Sciatic nerve (tissue), 2 donors: ENCODE measurements around the gene RGMB. TPM values are rescaled to one million over a fixed set of nuclear protein-coding genes. Genes with fewer than 3 reads are reported as not detected.
"Not testable (repeated sequence)": the region's sequence is repeated elsewhere in the genome, so short reads cannot be mapped to it uniquely, and the experiment has no call there.

Source experiments
- ATAC-seq: fragments of 200-7000 bp; cut with Tn5 transposase; one replicate; pipeline ENCODE4 v1.9.1; 2020; ENCODE audit warnings: mild to moderate bottlenecking, moderate library complexity
- DNase-seq: peaks from one replicate; pipeline ENCODE4 v3.0.0-alpha.2; 2020; ENCODE audit warnings: low spot score
- intact Hi-C: fragments of 100-400 bp; cut with DNase I; formaldehyde crosslinking; loops from one replicate; pipeline ENCODE4 v1.14.2; 2022
- total RNA-seq: library from RNA; stranded (reverse); fragmentation: NEBNext Ultra II Directional; extraction: Animal tissue kit (Norgen Biotek cat#: 25700); gene quantifications from one replicate; pipeline ENCODE4 v1.2.1, GENCODE V29; 2021
- donor health status: DM: no; HTN: no; CAD: no.
- donor health status: DM: no; HTN: no; CAD: no.

Gene RGMB, protein sequence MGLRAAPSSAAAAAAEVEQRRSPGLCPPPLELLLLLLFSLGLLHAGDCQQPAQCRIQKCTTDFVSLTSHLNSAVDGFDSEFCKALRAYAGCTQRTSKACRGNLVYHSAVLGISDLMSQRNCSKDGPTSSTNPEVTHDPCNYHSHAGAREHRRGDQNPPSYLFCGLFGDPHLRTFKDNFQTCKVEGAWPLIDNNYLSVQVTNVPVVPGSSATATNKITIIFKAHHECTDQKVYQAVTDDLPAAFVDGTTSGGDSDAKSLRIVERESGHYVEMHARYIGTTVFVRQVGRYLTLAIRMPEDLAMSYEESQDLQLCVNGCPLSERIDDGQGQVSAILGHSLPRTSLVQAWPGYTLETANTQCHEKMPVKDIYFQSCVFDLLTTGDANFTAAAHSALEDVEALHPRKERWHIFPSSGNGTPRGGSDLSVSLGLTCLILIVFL
- total RNA-seq = 20.2 TPM

DNA sequence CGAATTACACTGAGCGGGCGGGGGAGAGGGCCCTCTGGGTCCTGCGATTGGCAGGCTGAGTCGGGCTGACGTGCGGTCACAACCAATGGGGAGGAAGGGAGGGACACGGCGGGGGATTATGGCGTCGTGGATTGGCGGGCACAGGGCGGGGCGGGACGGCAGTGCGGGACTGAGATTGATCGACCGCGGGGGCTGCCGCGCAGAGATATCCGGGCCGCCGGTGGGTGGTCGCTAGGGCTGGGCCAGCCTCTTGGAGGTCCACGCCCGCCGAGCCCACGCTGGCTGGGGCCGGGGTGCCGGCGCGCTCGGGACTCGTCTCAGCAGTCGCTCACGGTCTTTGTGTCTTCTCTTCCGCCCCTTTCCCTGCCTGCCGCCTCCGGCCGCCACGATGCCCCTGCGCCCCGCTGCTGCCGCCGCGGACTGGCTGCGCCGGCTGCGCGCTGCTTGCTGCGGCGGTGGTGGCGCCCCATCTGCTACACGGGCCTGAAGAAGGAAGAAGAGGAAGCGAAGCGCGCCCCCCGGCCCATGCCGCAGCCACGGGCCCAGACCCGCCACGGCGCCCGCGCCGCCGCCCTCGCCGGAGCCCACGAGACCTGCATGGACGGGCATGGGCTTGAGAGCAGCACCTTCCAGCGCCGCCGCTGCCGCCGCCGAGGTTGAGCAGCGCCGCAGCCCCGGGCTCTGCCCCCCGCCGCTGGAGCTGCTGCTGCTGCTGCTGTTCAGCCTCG is at the start of gene RGMB:
Gene RGMB, plus strand, starts transcription at position 200 of the 728 bp plus-strand sequence. Its CDS starts 408 bp downstream, at position 608.
- ATAC-seq = peak; percentile 97
- intact Hi-C loops = no loop called here
- DNase-seq = peak; percentile 99

DNA sequence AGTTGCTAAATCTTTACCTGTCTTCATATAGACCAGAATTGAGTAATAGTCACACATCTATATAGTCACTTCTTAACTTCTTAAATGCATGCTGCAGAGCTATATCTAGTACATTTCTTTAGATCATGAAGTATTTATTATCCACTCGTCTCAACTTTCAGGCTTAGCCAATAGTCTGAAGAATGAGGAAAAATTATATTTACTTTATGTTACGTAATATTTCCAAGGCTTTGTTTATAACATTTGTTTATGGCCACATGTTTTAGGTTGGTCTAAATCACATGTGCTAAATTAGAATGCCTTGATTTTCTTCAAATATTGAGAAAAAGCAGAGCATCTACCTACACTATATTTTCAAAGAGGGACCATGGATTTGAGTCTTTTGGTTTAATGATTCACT is 47.2 kb upstream of the RGMB start:
- ATAC-seq (no peak), DNase-seq (no peak)
- intact Hi-C loops = no loop called here

DNA sequence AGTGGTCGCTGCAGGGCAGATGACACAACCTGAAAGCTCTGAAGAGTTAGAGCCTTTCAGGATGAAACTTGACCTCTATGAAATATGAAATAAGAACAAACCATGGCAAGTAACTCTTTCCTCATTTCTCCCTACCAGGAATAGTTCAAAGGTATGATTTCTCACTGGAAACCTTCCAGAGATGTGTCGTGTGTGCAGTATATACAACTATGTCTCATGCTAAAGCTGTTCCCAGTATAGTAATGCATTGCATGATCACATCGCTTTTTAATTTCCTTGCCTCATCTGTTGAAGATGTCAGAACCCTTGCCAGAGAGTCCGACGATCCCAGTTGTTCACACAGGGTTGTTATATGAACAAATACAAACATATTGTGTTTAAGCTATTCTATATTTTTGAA is 45.8 kb upstream of the RGMB start:
- intact Hi-C loops = no loop called here
- ATAC-seq = no peak
- no peak for DNase-seq

DNA sequence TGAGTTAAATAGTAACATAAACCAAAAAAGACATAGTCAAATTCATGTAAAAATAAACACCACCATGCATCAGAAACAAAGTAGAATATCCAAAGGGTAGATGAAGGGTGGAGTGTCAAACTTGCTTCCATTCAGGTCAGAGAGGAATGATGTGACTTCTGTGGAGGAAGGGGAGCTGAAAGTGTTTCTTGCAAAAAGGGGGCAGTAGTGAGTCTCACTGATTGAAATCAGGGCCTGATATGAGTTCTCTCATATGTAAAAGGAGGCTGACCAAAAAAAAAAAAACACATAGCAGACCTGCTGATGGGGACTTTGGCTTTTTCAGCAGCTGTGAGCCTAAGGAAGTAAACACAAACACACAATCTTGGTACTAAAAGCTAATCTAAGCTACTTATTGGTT is 38.8 kb upstream of the RGMB start:
- intact Hi-C loops = no loop called here
- ATAC-seq (no peak), DNase-seq (no peak)

DNA sequence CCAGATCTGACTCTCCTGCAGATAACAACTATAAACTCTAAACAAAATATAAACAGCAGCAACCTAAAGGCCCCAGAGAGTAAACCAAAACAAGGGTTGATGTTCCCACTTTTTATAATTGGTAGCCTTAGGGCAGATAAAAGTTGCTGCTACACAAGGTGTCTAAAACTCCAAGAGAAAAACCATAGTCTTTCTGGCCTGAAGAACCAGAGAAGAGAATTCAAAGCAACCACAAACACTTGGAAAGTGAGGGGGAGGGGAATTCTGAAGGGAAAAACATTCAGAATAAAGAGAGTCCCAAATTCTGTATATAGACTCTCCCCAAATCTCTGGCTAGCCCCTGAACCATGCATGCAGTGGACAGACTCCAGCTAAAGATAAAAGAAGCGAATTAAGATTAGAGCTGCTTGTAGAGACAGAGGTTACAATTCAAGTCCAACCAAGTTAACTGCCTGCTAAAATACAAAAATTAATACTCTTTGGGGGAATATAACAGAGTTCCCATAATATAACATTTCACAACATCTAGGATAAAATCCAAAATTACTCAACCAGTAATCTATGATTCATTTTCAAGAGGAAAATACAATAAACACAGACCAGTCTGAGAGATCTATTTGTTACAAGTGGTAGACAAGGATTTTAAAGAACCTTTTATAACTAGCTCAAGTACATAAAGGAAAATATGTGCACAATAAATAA is 37.5 kb upstream of the RGMB start:
- peak; percentile 67 for ATAC-seq

DNA sequence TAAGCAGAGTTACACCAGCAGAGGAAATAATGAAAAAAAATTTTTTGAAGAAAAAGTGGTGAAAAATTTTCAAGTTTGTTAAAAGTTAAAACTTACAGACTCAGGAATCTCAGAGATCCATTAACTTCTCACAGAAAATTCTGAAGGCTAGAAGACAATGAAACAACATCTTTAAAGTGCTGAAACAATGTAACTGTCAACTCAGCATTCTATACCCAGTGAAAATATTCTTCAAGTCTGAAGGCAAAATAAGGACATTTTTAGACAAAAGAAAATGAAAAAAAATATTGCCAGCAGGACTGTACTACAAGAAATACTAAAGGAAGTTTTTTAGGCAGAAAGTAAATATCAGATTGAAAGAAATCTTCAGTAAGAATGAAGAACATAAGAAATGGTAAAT is 36.7 kb upstream of the RGMB start:
- DNase-seq = no peak
- intact Hi-C loops = no loop called here
- no peak for ATAC-seq

More for the DNA sequence above, 37.5 kb upstream of the RGMB start:
- intact Hi-C loops = no loop called here
- no peak for DNase-seq

DNA sequence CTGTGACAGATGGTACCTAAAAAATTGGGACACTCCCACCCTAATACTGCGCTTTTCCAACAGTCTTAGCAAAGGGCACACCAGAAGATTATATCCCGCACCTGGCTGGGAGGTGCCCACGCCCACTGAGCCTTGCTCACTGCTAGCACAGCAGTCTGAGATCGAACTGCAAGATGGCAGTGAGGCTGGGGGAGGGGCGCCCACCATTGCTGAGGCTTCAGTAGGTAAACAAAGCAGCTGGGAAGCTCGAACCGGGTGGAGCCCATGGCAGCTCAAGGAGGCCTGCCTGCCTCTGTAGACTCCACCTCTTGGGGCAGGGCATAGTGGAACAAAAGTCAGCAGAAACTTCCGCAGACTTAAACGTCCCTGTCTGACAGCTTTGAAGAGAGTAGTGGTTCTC is 36.0 kb upstream of the RGMB start:
- intact Hi-C loops, DNase-seq: not testable (repeated sequence)

DNA sequence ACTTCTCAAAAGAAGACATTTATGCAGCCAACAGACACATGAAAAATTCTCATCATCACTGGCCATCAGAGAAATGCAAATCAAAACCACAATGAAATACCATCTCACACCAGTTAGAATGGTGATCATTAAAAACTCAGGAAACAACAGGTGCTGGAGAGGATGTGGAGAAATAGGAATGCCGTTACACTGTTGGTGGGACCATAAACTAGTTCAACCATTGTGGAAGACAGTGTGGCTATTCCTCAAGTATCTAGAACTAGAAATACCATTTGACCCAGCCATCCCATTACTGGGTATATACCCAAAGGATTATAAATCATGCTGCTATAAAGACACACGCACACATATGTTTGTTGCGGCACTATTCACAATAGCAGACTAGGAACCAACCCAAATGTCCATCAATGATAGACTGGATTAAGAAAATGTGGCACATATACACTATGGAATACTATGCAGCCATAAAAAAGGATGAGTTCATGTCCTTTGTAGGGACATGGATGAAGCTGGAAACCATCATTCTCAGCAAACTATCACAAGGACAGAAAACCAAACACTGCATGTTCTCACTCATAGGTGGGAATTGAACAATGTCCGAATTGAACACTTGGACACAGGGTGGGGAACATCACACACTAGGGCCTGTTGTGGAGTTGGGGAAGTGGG is 34.8 kb upstream of the RGMB start:
- ATAC-seq, intact Hi-C loops, DNase-seq: not testable (repeated sequence)

More for the DNA sequence above, 36.0 kb upstream of the RGMB start:
- ATAC-seq = not testable (repeated sequence)

DNA sequence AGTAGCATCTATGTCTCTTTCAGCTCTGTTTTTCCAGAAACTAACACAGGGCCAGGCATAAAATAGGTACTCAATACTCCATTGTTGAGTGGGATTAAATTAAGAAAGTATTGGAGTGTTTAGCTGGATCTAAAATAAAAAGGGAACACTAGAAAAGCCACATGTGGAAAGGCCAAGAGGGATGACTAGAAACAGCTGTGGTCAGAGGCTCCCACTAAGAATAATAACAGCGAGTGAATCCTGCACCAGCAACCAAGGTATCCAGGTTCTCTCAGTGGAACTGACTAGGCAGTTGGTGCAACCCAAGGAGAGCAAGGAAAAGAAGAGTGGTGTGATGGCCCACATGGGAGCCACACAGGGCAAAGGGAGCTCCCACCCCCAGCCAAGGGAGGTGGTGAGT is 31.5 kb upstream of the RGMB start:
- intact Hi-C loops = no loop called here
- DNase-seq (no peak), ATAC-seq (no peak)

DNA sequence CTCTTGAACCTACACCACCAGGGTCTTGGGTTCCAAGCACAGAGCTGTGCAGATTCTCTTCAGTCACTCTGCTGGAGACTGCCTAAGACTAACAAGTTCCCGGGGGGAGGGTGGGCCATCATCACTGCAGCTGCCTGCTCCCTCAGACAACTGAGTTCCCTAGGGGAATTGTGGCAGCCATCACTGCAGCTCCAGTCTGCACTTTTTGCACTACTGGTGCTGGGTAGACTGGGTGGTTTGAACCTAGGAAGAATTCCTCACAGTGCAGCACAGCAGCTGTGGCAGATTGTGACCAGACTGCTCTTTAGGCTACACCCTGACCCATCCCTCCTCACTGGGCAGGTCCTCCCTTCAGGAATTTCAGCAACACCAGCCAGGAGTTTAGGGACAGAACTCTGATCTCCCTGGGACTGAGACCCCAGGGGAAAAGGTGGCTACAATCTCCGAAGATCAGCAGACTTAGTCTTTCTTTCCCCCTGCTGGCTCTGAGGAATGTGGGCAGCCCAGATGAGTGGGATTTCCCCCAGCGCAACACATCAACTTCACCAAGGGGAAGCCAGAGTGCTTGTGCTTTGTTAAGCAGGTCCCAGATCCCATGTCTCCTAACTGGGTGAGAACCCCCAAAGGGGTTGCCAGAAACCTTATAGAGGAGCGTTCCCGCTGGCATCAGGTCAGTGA is 30.9 kb upstream of the RGMB start:
- DNase-seq = no peak
- no peak for ATAC-seq
- intact Hi-C loops = no loop called here

DNA sequence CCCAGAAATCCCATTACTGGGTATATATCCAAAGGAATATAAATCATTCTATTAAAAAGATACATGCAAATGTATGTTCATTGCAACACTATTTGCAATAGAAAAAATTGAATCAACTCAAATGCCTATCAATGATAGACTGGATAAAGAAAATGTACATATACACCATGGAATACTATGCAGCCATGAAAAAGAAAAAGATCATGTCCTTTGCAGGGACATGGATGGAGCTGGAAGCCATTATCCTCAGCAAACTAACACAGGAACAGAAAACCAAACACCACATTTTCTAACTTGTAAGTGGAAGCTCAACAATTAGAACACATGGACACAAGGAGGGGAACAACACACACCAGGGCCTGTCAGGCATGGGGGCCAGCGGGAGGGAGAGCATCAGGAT is 25.2 kb upstream of the RGMB start:
- ATAC-seq, intact Hi-C loops, DNase-seq: not testable (repeated sequence)

DNA sequence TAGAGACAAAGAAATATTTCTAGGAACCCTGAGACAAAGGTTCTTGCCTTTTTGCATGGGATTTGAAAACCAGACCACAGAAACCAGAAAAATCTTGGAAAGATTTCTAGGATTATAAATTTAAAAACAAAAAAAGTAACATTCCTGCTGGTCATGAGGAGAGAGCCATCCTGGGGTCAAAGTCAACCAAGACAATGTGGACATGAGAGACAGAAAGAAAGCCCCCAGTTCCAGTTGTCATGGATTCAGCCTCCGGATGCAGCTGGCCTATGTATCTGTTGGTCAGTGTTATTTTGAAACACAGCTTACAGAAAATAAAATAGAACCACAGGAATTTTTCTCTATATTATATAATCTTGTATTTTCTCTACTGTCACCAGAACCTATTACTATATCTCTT is 24.4 kb upstream of the RGMB start:
- intact Hi-C loops = no loop called here

DNA sequence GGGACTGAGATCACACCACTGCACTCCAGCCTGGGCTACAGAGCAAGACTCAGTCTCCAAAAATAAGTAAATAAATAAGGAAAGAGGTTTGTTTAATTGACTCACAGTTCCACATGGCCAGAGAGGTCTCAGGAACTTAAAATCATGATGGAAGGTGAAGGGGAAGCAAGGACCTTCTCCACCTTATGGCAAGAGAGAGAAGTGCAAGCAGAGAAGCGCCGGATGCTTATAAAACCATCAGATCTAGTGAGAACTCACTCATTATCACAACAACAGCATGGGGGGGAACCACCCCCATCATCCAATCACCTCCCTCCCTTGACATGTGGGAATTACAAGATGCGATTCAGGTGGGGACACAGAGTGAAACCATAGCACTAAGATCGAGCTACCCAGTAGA is 22.8 kb upstream of the RGMB start:
- intact Hi-C loops = no loop called here
- no peak for DNase-seq

More for the DNA sequence above, 24.4 kb upstream of the RGMB start:
- no peak for DNase-seq
- no peak for ATAC-seq

DNA sequence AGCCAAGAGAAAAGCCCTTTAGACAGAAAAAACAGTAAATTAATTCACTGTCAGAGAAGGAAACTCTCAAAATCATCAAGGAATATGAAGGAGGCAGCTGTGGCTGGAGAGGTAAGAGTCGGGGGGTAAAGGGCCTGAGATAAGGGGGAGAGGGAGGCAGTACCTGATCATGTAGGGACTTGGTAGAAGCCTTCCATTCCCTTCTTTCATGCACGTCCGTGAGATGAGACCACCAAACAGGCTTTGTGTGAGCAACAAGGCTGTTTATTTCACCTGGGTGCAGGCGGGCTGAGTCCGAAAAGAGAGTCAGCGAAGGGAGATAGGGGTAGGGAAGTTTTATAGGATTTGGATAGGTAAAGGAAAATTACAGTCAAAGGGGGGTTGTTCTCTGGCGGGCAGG is 21.1 kb upstream of the RGMB start:
- ATAC-seq, intact Hi-C loops, DNase-seq: not testable (repeated sequence)

More for the DNA sequence above, 22.8 kb upstream of the RGMB start:
- no peak for ATAC-seq

DNA sequence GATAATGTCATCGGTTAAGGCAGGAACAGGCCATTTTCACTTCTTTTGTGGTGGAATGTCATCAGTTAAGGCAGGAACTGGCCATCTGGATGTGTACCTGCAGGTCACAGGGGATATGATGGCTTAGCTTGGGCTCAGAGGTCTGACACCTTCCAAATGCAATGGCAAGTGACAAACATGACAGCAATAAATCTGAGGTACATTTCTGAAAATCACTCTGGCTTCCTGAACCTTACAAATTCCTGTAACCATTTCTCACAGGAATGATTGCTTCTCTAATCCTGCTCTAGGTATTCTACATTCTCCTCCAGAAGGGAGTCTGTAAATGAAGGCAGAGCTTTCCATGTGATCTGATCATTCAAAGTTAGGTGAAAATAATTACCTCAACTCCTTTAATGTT is 20.7 kb upstream of the RGMB start:
- ATAC-seq, intact Hi-C loops, DNase-seq: not testable (repeated sequence)

DNA sequence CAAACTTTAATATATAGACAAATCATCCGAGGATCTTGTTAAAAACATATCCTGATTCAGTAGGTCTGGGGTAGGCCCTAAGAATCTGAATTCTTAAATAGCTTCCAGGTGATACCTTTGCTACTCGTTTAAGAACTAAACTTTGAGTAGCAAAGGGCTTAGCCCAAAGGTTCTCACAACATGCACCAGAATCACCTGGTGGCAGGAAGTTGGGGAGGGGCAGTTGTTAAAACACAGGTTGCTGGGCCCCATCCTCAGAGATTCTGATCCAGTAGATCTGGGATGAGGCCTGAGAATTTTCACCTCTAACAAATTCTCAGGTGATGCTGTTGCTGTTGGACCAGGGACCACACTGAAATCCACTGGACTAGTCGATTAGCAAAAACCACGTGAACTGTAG is 20.0 kb upstream of the RGMB start:
- intact Hi-C loops = no loop called here
- DNase-seq (no peak), ATAC-seq (no peak)

DNA sequence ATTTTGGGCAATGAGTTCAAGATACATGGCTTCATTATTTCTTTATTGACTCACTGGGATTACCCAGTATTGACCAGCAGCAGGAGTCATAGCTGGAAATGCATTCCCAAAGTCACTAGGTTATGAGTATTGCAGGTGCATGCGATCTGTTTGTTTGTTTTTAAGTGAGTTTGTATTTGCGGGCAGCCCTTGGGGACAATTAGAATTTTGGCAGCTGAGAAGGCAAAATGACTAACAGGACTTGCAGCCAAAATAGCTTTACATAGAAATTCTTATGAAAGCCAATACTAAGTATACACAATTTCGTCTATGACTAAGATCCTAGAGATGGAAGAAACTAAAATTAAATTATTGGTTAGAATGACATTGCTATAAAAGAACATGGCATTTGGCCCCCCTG is 18.1 kb upstream of the RGMB start:
- ATAC-seq (no peak), DNase-seq (no peak)
- intact Hi-C loops = no loop called here

DNA sequence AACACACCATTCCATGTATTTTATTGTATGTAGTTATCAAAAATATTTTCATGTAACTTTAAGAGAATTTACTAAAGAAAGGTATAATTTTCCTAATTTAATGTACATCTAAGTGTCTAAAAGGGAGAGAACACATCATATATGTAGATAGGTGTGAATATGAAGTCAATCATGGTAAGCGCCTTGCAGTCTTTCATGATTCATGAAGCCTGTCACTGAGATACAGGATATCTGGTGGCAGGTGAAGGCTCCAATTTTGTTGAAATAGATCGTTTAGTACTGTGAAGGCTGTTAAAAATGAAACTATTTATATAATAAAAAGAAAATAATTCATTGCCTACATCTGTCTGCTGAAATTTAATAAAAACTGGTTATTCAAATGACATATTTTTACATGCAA is 15.5 kb upstream of the RGMB start:
- no peak for ATAC-seq
- DNase-seq = no peak
- intact Hi-C loops = no loop called here
